ENCODE measurements around the gene IL1RAPL1. TPM values are rescaled to one million over a fixed set of nuclear protein-coding genes. Genes with fewer than 3 reads are reported as not detected.
A peak's percentile ranks its signal among the peaks of the same experiment; 100 is the strongest.

The IL1RAPL1 gene
- total RNA-seq, 1 experiment from 2014 or later = not detected

- no TSS peak for BruUV-seq (replicated peaks)
- Mint-ChIP-seq H3K4me1 (ENCODE audit: insufficient read depth, unreplicated experiment) (no peaks in the 10 kb centered on the region), H3K27ac (ENCODE audit: low read depth, unreplicated experiment) (no peak overlapping the region), H3K4me3 (ENCODE audit: unreplicated experiment) (no peak overlapping the region), H3K9me3 (ENCODE audit: unreplicated experiment) (peaks cover 1% of the 10 kb centered on the region), H3K27me3 (ENCODE audit: insufficient read depth, unreplicated experiment) (no peaks in the 10 kb centered on the region), H3K36me3 (ENCODE audit: insufficient read depth, unreplicated experiment) (no peaks in the 10 kb centered on the region)
- no peak for DNase-seq (ENCODE audit: unreplicated experiment)
- POLR2A ChIA-PET = no interaction called here
- TF ChIP-seq CTCF (IDR thresholded peaks at IDR 0.05; ENCODE audit: unreplicated experiment) = no peak
- CTCF ChIA-PET = no interaction called here
- intact Hi-C loops (cut with micrococcal nuclease) = no loop called here
Measured at GRCh38 chrX:28599957-28600356, 12.7 kb downstream of the IL1RAPL1 start.

- Mint-ChIP-seq H3K27me3 (ENCODE audit: insufficient read depth, unreplicated experiment) (no peaks in the 10 kb centered on the region), H3K9me3 (ENCODE audit: unreplicated experiment) (peaks cover 14% of the 10 kb centered on the region), H3K4me1 (ENCODE audit: insufficient read depth, unreplicated experiment) (peaks cover 10% of the 10 kb centered on the region), H3K4me3 (ENCODE audit: unreplicated experiment) (no peak overlapping the region), H3K36me3 (ENCODE audit: insufficient read depth, unreplicated experiment) (no peaks in the 10 kb centered on the region), H3K27ac (ENCODE audit: low read depth, unreplicated experiment) (no peak overlapping the region)
- POLR2A ChIA-PET = no interaction called here
- CTCF ChIA-PET = interaction anchor here (1.0 kb wide), 2 partner anchors 24 to 33 kb away, joined by 4 to 5 read pairs; no protein-coding TSS in a partner anchor
- TF ChIP-seq CTCF (IDR thresholded peaks at IDR 0.05; ENCODE audit: unreplicated experiment) = no peak
- no TSS peak for BruUV-seq (replicated peaks)
- intact Hi-C loops (cut with micrococcal nuclease) = no loop called here
- DNase-seq (ENCODE audit: unreplicated experiment) = no peak
Measured at GRCh38 chrX:28609003-28609402, 21.8 kb downstream of the IL1RAPL1 start.

GRCh38 chrX:28609917-28610613 is 22.8 kb downstream of the IL1RAPL1 start:
- intact Hi-C loops (cut with micrococcal nuclease) = no loop called here
- H3K9me3 Mint-ChIP-seq (ENCODE audit: unreplicated experiment) = peaks cover 11% of the 10 kb centered on the region
- H3K36me3 Mint-ChIP-seq (ENCODE audit: insufficient read depth, unreplicated experiment) = no peaks in the 10 kb centered on the region
- H3K4me1 Mint-ChIP-seq (ENCODE audit: insufficient read depth, unreplicated experiment) = peaks cover 10% of the 10 kb centered on the region
- peak; percentile 46 for DNase-seq (ENCODE audit: unreplicated experiment)
- no peak overlapping the region for H3K4me3 Mint-ChIP-seq (ENCODE audit: unreplicated experiment)
- H3K27me3 Mint-ChIP-seq (ENCODE audit: insufficient read depth, unreplicated experiment) = no peaks in the 10 kb centered on the region
- BruUV-seq (replicated peaks) = no TSS peak
- TF ChIP-seq CTCF (IDR thresholded peaks at IDR 0.05; ENCODE audit: unreplicated experiment) = no peak
- no peak overlapping the region for H3K27ac Mint-ChIP-seq (ENCODE audit: low read depth, unreplicated experiment)
- POLR2A ChIA-PET = no interaction called here
- CTCF ChIA-PET = no interaction called here

- Mint-ChIP-seq H3K27me3 (ENCODE audit: insufficient read depth, unreplicated experiment) (no peaks in the 10 kb centered on the region), H3K4me1 (ENCODE audit: insufficient read depth, unreplicated experiment) (peaks cover 10% of the 10 kb centered on the region), H3K9me3 (ENCODE audit: unreplicated experiment) (peaks cover 4% of the 10 kb centered on the region), H3K36me3 (ENCODE audit: insufficient read depth, unreplicated experiment) (no peaks in the 10 kb centered on the region), H3K27ac (ENCODE audit: low read depth, unreplicated experiment) (no peak overlapping the region), H3K4me3 (ENCODE audit: unreplicated experiment) (no peak overlapping the region)
- ChIA-PET POLR2A (no interaction called here), CTCF (no interaction called here)
- BruUV-seq (replicated peaks) = no TSS peak
- TF ChIP-seq CTCF (IDR thresholded peaks at IDR 0.05; ENCODE audit: unreplicated experiment) = no peak
- DNase-seq (ENCODE audit: unreplicated experiment) = no peak
- intact Hi-C loops (cut with micrococcal nuclease) = no loop called here
Measured at GRCh38 chrX:28610746-28611145, 23.5 kb downstream of the IL1RAPL1 start.

Data from MCF 10A (cell line).